Measurements from ENCODE around the gene SLC22A17.
A peak's percentile ranks its signal among the peaks of the same experiment; 100 is the strongest.
"Not testable (repeated sequence)": the region's sequence is repeated elsewhere in the genome, so short reads cannot be mapped to it uniquely, and the experiment has no call there.

Gene SLC22A17

GRCh38 chr14:23352506-23353432, at the start of gene SLC22A17:
Gene SLC22A17, minus strand, starts transcription at chr14:23352887.
- peak; percentile 94 to 96 for DNase-seq

- no peak for DNase-seq
Measured at GRCh38 chr14:23401291-23401690, 48.6 kb upstream of the SLC22A17 start.

GRCh38 chr14:23400496-23401149, 47.9 kb upstream of the SLC22A17 start:
- not testable (repeated sequence) for DNase-seq

- no peak for DNase-seq
Measured at GRCh38 chr14:23399591-23399990, 46.9 kb upstream of the SLC22A17 start.

- no peak for DNase-seq
Measured at GRCh38 chr14:23399136-23399535, 46.4 kb upstream of the SLC22A17 start.

GRCh38 chr14:23398348-23398747, 45.7 kb upstream of the SLC22A17 start:
- DNase-seq: no peak

- DNase-seq: no peak
Measured at GRCh38 chr14:23396781-23397407, 44.2 kb upstream of the SLC22A17 start.

GRCh38 chr14:23396126-23396525, 43.4 kb upstream of the SLC22A17 start:
- DNase-seq: no peak

GRCh38 chr14:23392613-23393012, 39.9 kb upstream of the SLC22A17 start:
- no peak for DNase-seq

GRCh38 chr14:23389871-23390270, 37.2 kb upstream of the SLC22A17 start:
- not testable (repeated sequence) for DNase-seq

- DNase-seq: no peak
Measured at GRCh38 chr14:23389396-23389795, 36.7 kb upstream of the SLC22A17 start.

- no peak for DNase-seq
Measured at GRCh38 chr14:23388996-23389395, 36.3 kb upstream of the SLC22A17 start.

GRCh38 chr14:23387916-23388882, 35.5 kb upstream of the SLC22A17 start:
- DNase-seq: no peak

GRCh38 chr14:23386999-23387398, 34.3 kb upstream of the SLC22A17 start:
- no peak for DNase-seq

GRCh38 chr14:23386266-23386657, 33.6 kb upstream of the SLC22A17 start:
- not testable (repeated sequence) for DNase-seq

- DNase-seq: no peak
Measured at GRCh38 chr14:23385642-23386265, 33.1 kb upstream of the SLC22A17 start.

GRCh38 chr14:23385244-23385641, 32.6 kb upstream of the SLC22A17 start:
- no peak for DNase-seq

GRCh38 chr14:23384364-23385080, 31.8 kb upstream of the SLC22A17 start:
- no peak for DNase-seq

GRCh38 chr14:23382731-23383440, 30.2 kb upstream of the SLC22A17 start:
- no peak for DNase-seq

- DNase-seq: no peak
Measured at GRCh38 chr14:23382276-23382675, 29.6 kb upstream of the SLC22A17 start.

- peak in 1 of 2 experiments; percentile 30 for DNase-seq
Measured at GRCh38 chr14:23381871-23382270, 29.2 kb upstream of the SLC22A17 start.

Data from NCI-H524 (cell line).